GM10847 (cell line): ENCODE measurements around the gene PTPRN2.

Experiments used
- POLR2A ChIP-seq: IDR thresholded peaks from 2 replicates; pipeline ENCODE4 v1.6.1; 2011; ENCODE audit not compliant: insufficient read length; ENCODE audit errors: extremely low read depth

PTPRN2 gene

GRCh38 chr7:158408318-158408920, 179.2 kb downstream of the PTPRN2 start:
- TF ChIP-seq POLR2A, result no peak

GRCh38 chr7:158407581-158408317, 179.9 kb downstream of the PTPRN2 start:
- no peak for TF ChIP-seq POLR2A

- TF ChIP-seq POLR2A, result no peak
Measured at GRCh38 chr7:158406801-158407200, 180.8 kb downstream of the PTPRN2 start.

GRCh38 chr7:158406364-158406763, 181.3 kb downstream of the PTPRN2 start:
- TF ChIP-seq POLR2A, result no peak

- TF ChIP-seq POLR2A, result no peak
Measured at GRCh38 chr7:158405324-158405723, 182.3 kb downstream of the PTPRN2 start.

GRCh38 chr7:158404031-158404761, 183.4 kb downstream of the PTPRN2 start:
- no peak for TF ChIP-seq POLR2A

- TF ChIP-seq POLR2A, result no peak
Measured at GRCh38 chr7:158403013-158403821, 184.4 kb downstream of the PTPRN2 start.

GRCh38 chr7:158402471-158402870, 185.2 kb downstream of the PTPRN2 start:
- TF ChIP-seq POLR2A, result no peak

- TF ChIP-seq POLR2A, result no peak
Measured at GRCh38 chr7:158401826-158402225, 185.8 kb downstream of the PTPRN2 start.

- no peak for TF ChIP-seq POLR2A
Measured at GRCh38 chr7:158401295-158401694, 186.3 kb downstream of the PTPRN2 start.

GRCh38 chr7:158400601-158401225, 186.9 kb downstream of the PTPRN2 start:
- TF ChIP-seq POLR2A, result no peak

GRCh38 chr7:158399762-158400161, 187.9 kb downstream of the PTPRN2 start:
- no peak for TF ChIP-seq POLR2A

GRCh38 chr7:158398750-158399149, 188.9 kb downstream of the PTPRN2 start:
- TF ChIP-seq POLR2A, result no peak

GRCh38 chr7:158397885-158398284, 189.7 kb downstream of the PTPRN2 start:
- no peak for TF ChIP-seq POLR2A
